Breast epithelium (tissue), 4 donors: ENCODE data around the gene C2CD3. TPM values are rescaled to one million over a fixed set of nuclear protein-coding genes. Genes with fewer than 3 reads are reported as not detected.
"Not testable (repeated sequence)": the region's sequence is repeated elsewhere in the genome, so short reads cannot be mapped to it uniquely, and the experiment has no call there.

ENCODE experiments used
- DNase-seq, 2 donors: peaks; one replicate each; pipeline ENCODE4 v3.0.0-alpha.2; 2019; ENCODE audit warnings: low spot score in 2 of 2
- H3K27ac ChIP-seq, 2 donors: fragments of 200-600 bp; sonication (generic) in 1 of 2; one replicate each; pipeline ENCODE4 v1.5.1; 2016 to 2019; ENCODE audit warnings: mild to moderate bottlenecking in 1 of 2
- H3K27me3 ChIP-seq, 2 donors: fragments of 200-600 bp; sonication (generic) in 1 of 2; one replicate each; pipeline versions ENCODE4 v1.5.1 to v1.6.0; 2017 to 2019; ENCODE audit warnings: control low read depth in 1 of 2, mild to moderate bottlenecking in 1 of 2
- H3K36me3 ChIP-seq: fragments of 200-600 bp; one replicate; pipeline ENCODE4 v1.5.1; 2019
- H3K4me1 ChIP-seq, 2 donors: fragments of 200-600 bp; sonication (generic); one replicate each; pipeline ENCODE4 v1.5.1; 2016 to 2019; ENCODE audit warnings: control low read depth in 1 of 2
- H3K4me3 ChIP-seq, 3 donors: fragments of 200-600 bp; sonication (generic); 1 replicate in 2 of 3; 2 replicates in 1 of 3; pipeline ENCODE4 v1.5.1; 2016 to 2019; ENCODE audit warnings: mild to moderate bottlenecking in 3 of 3, moderate library complexity in 2 of 3
- H3K9me3 ChIP-seq, 2 donors: fragments of 200-600 bp; sonication (generic) in 1 of 2; one replicate each; pipeline ENCODE4 v1.5.1; 2016 to 2019; ENCODE audit warnings: control low read depth in 1 of 2
- CTCF ChIP-seq, 3 donors: fragments of 450-650 bp; IDR thresholded peaks; one replicate each; pipeline ENCODE4 v1.5.1; 2016 to 2017; ENCODE audit warnings: antibody characterized with exemption in 3 of 3, mild to moderate bottlenecking in 3 of 3, moderate library complexity in 3 of 3
- POLR2A ChIP-seq: fragments of 450-650 bp; IDR thresholded peaks from one replicate; pipeline ENCODE4 v1.6.1; 2016; ENCODE audit warnings: antibody characterized with exemption, mild to moderate bottlenecking, moderate library complexity
- POLR2AphosphoS5 ChIP-seq, 3 donors: sonication (generic); formaldehyde crosslinking; IDR thresholded peaks; one replicate each; pipeline ENCODE4 v1.6.1; 2017; ENCODE audit warnings: antibody characterized with exemption in 3 of 3
- intact Hi-C: fragments of 100-400 bp; cut with DNase I; formaldehyde crosslinking; loops from one replicate; pipeline ENCODE4 v1.15.1; 2023; ENCODE audit warnings: low total_unique reads
- total RNA-seq, 3 donors: library from RNA; depleted of rRNA; stranded (reverse); fragments of >200 nt; gene quantifications; one replicate each; pipeline ENCODE4 v1.1.0, GENCODE V29; 2016

The C2CD3 gene
- total RNA-seq, 3 donors from 2014 or later: 17.4 to 44.5 (median 37.4) TPM

GRCh38 chr11:74133436-74133835, 37.4 kb downstream of the C2CD3 start:
- intact Hi-C loops: no loop called here
- no peak overlapping the region for H3K27ac ChIP-seq
- DNase-seq: no peak
- H3K27me3 ChIP-seq: no peaks in the 10 kb centered on the region
- H3K9me3 ChIP-seq: no peaks in the 10 kb centered on the region
- no peaks in the 10 kb centered on the region for H3K4me1 ChIP-seq
- no peak overlapping the region for H3K4me3 ChIP-seq
- H3K36me3 ChIP-seq: no peaks in the 10 kb centered on the region
- TF ChIP-seq CTCF (IDR thresholded peaks at IDR 0.05) (no peak), POLR2A (no peak), POLR2AphosphoS5 (IDR thresholded peaks at IDR 0.05) (no peak)

- Histone ChIP-seq H3K4me1 (no peaks in the 10 kb centered on the region), H3K9me3 (no peaks in the 10 kb centered on the region), H3K27me3 (no peaks in the 10 kb centered on the region), H3K4me3 (no peak overlapping the region), H3K27ac (no peak overlapping the region), H3K36me3 (no peaks in the 10 kb centered on the region)
- DNase-seq: no peak
- intact Hi-C loops: no loop called here
- TF ChIP-seq POLR2AphosphoS5 (IDR thresholded peaks at IDR 0.05): no peak
- no peak for TF ChIP-seq POLR2A
- TF ChIP-seq CTCF (IDR thresholded peaks at IDR 0.05): no peak
These were observed 38.0 kb downstream of the C2CD3 start for GRCh38 chr11:74132833-74133232.

GRCh38 chr11:74129121-74129520, 41.7 kb downstream of the C2CD3 start:
- H3K4me3 ChIP-seq, H3K36me3 ChIP-seq, DNase-seq, H3K27me3 ChIP-seq, H3K27ac ChIP-seq, H3K9me3 ChIP-seq, intact Hi-C loops, H3K4me1 ChIP-seq: not testable (repeated sequence)

GRCh38 chr11:74123008-74123448, 47.8 kb downstream of the C2CD3 start:
- no peak for DNase-seq
- H3K9me3 ChIP-seq: no peaks in the 10 kb centered on the region
- no peak for TF ChIP-seq POLR2AphosphoS5 (IDR thresholded peaks at IDR 0.05)
- no peak for TF ChIP-seq CTCF (IDR thresholded peaks at IDR 0.05)
- no peaks in the 10 kb centered on the region for H3K36me3 ChIP-seq
- H3K4me1 ChIP-seq: no peaks in the 10 kb centered on the region
- H3K27me3 ChIP-seq: no peaks in the 10 kb centered on the region
- no peak overlapping the region for H3K27ac ChIP-seq
- intact Hi-C loops: no loop called here
- H3K4me3 ChIP-seq: no peak overlapping the region

- no peak for TF ChIP-seq POLR2AphosphoS5 (IDR thresholded peaks at IDR 0.05)
- TF ChIP-seq CTCF (IDR thresholded peaks at IDR 0.05): no peak
- TF ChIP-seq POLR2A: no peak
- H3K27ac ChIP-seq: no peak overlapping the region
These were observed 49.0 kb downstream of the C2CD3 start for GRCh38 chr11:74121804-74122203.

GRCh38 chr11:74120260-74121035, 50.4 kb downstream of the C2CD3 start:
- H3K36me3 ChIP-seq, H3K4me3 ChIP-seq, H3K9me3 ChIP-seq, H3K27ac ChIP-seq, DNase-seq, H3K4me1 ChIP-seq, H3K27me3 ChIP-seq, intact Hi-C loops: not testable (repeated sequence)

More at GRCh38 chr11:74121804-74122203, 49.0 kb downstream of the C2CD3 start:
- DNase-seq: no peak
- H3K4me3 ChIP-seq: no peak overlapping the region
- no peaks in the 10 kb centered on the region for H3K9me3 ChIP-seq
- H3K4me1 ChIP-seq: no peaks in the 10 kb centered on the region
- no peaks in the 10 kb centered on the region for H3K27me3 ChIP-seq
- intact Hi-C loops: no loop called here
- H3K36me3 ChIP-seq: no peaks in the 10 kb centered on the region
